HG03097 (cell line): Measurements from ENCODE around the gene NKX2-4.

Source experiments
- ATAC-seq: cut with Tn5 transposase; IDR thresholded peaks from one replicate; pipeline ENCODE4 v1.9.1; 2021; ENCODE audit not compliant: unreplicated experiment, low FRiP score

NKX2-4 gene

DNA sequence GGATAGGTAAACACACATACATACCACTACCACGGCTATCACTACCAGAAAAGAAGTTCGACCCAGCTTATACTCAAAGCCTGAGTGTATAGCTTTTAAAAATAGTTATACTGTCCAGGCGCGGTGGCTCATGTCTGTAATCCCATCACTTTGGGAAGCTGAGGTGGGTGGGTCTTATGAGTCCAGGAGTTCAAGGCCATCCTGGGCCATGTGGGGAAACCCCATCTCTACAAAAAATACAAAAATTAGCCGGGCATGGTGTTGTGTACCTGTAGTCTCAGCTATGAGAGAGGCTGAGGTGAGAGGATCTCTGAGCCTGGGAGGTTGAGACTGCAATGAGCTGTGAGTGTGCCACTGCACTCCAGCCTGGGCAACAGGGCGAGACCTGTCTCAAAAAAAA lies 32.9 kb downstream of the NKX2-4 start:
- no peak for ATAC-seq

DNA sequence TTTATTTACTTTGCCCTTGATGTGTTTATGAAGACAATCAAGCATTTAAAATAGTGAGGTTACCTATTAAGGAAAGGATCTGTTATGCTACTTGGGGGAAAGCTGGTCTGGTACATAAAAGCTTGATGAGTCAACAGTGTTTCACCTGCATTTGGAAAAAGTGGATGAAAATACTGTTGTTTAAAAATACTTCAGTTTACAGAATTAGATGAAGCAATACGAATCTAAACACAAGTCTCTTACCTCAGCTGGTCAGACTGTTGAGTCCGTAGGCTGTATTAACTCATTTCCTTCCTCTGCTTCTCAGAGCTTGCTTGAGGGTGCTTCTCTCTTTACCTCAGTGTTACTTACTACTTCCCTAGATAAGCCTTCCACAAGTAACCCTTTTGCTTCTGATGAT lies 36.1 kb downstream of the NKX2-4 start:
- no peak for ATAC-seq

DNA sequence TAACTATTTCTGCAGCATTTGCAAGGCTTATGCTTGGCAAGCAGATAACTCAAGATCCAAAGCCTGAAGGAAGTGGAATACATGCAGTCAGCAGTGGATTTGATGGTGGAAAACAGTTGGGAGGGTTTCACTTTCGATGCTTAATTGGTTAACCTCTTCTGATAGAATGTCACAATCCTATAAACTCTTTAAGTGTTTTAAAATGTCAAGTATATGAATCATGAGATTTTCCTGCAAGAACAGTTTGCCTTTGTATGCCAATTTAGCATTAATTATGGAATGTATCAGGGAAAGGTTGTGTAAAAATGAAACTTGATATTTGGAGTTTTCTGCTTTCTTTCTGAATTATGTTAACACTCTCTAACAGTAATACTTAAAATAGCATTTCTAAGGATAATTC lies 36.6 kb downstream of the NKX2-4 start:
- no peak for ATAC-seq

DNA sequence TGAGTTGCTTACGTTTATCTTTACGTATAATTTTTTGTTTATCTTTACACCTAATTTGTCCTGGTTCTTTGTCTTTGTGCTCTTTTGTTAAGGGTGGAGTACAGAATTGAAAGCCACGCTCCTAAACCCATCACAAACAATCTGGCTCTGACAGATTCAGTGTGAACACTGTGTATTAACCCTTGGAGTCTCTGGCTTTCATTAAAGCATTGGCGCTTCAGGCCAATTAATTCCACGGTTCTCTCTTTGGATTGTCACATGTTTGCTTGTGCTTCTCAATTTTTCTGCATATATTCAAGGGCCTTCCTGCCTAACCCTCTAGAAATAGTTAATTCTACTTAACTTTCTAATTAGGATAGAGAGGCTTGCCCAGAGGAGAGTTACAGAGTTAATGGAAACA lies 38.6 kb downstream of the NKX2-4 start:
- no peak for ATAC-seq

DNA sequence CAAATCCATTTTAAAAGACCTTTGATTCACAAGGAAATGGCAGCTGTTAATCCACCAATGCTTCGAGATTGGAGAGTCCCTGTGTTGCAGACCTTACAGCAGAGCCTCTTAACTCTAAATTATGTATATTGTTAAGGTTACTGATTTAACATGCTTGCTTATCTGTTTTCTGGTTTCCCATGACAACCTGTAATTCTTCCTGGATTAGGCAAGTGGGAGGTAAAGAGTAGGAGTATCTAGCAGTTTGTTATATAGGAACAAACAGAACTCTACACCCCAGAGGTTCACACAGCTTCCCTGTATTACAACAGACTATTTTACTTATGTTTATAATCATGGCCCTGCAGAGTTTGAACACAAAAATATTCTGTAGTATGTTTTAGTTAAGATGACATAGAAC lies 39.5 kb downstream of the NKX2-4 start:
- ATAC-seq = no peak

DNA sequence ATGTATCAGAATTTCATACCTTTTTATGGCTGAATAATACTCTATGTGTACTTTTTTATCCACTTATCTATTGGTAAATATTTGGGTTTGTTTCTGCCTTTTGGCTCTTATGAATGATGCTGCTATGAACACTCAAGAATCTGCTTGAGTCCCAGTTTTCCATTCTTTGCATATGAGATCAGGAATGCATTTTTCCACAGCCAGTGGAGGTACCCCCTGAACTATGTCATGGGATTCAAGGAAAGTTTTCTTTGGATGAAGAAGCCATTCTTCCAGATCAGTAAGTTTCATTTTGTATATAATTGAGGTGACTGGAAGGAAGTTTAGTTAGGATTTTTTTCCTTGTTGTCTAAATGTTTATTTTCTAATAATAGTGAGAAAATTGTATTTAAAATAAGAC lies 40.9 kb downstream of the NKX2-4 start:
- ATAC-seq = no peak

DNA sequence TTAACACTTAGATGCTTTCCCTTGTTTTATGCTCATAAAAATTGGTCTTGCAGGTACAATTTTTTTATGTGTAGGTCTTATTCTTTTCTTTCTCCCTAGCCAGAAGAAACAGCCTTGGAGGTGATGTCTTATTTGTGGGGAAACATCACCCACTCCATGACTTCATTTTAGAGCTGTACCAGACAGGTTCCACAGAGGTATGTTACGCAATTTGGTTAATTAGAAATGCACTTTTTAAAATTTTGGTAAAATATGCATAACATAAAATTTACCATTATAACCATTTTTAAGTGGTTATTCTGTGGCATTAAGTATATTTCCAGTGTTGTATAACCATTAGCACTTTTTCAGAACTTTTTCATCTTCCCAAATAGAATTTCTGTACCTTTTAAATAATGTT lies 41.3 kb downstream of the NKX2-4 start:
- no peak for ATAC-seq

DNA sequence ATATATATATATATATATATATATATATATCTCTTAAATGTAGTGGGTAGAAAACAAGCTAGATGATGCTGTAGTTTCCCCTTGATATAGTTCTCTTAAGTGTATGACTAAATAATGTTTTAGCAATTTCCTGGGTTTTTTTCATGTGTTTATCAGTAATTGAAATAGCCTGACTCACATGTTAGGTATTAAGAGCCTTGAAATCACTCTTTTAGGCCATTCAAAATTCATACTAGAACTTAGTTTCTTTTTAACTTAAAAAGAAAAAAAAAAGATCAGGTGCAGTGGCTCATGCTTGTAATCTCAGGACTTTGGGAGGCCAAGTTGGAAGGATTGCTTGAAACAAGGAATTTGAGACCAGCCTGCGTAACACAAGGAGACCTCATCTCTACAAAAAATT lies 44.1 kb downstream of the NKX2-4 start:
- no peak for ATAC-seq

GRCh38 chr20:21352703-21353102 lies 44.6 kb downstream of the NKX2-4 start:
- no peak for ATAC-seq
